NT2/D1 (cell line): ENCODE results near the gene CAMK2D.

Experiments
- YY1 ChIP-seq: IDR thresholded peaks from 2 replicates; pipeline ENCODE4 v1.6.1; 2011; ENCODE audit not compliant: insufficient read length, insufficient read depth
- ZNF274 ChIP-seq: IDR thresholded peaks from 2 replicates; pipeline ENCODE4 v1.6.1; 2011; ENCODE audit warnings: mild to moderate bottlenecking, low read depth, low read length

GRCh38 chr4:113452868-113453620 is 308.5 kb downstream of the CAMK2D start:
- TF ChIP-seq ZNF274 (no peak), YY1 (no peak)
